Hindlimb muscle (tissue), 1 donor: ENCODE results near the gene TMEM260. TPM values are rescaled to one million over a fixed set of nuclear protein-coding genes. Genes with fewer than 3 reads are reported as not detected.
A peak's percentile ranks its signal among the peaks of the same experiment; 100 is the strongest.

Experiments
- DNase-seq: peaks from one replicate; pipeline ENCODE4 v3.0.0-alpha.2; 2013
- polyA plus RNA-seq: library from polyadenylated mRNA; unstranded; fragments of 120-200 nt; gene quantifications from one replicate; pipeline ENCODE4 v1.2.1, GENCODE V29; 2013; ENCODE audit not compliant: insufficient read length

The TMEM260 gene
- 12.4 TPM for polyA plus RNA-seq

- peak; percentile 89 for DNase-seq
Observed at GRCh38 chr14:56579345-56580220, at the start of gene TMEM260. Gene TMEM260 (plus strand): TSS chr14:56579798. CDS start chr14:56579915, 117 bp downstream.

DNA sequence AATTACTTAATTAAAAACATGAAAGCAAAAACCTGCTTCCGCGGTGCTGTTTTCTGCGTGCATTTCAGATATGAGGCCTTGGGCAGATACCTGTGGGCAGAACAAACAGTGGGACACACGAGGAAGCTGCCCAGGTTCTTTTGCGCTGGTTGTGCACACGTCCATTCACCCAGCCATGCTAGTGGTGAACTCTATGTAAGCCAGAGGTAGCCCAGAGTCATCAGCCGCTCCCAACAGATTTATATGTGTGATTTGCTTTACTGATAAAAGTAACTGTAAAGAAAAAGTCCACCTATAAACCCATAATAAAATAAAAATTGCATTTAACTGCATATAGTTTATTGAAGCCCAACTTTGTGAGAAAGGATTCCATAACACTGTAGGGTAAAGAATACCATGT lies 47.1 kb upstream of the TMEM260 start:
- no peak for DNase-seq

- DNase-seq: no peak
Observed at GRCh38 chr14:56534656-56535055, 44.9 kb upstream of the TMEM260 start.

- no peak for DNase-seq
Observed at GRCh38 chr14:56539862-56540261, 39.7 kb upstream of the TMEM260 start.

GRCh38 chr14:56543436-56543835 lies 36.2 kb upstream of the TMEM260 start:
- no peak for DNase-seq

GRCh38 chr14:56549721-56550120 lies 29.9 kb upstream of the TMEM260 start:
- DNase-seq: no peak

GRCh38 chr14:56552615-56553014 lies 27.0 kb upstream of the TMEM260 start:
- DNase-seq: no peak

- no peak for DNase-seq
Observed at GRCh38 chr14:56554301-56554700, 25.3 kb upstream of the TMEM260 start.

GRCh38 chr14:56555921-56556570 lies 23.6 kb upstream of the TMEM260 start:
- no peak for DNase-seq

- DNase-seq: no peak
Observed at GRCh38 chr14:56559182-56559581, 20.4 kb upstream of the TMEM260 start.

GRCh38 chr14:56561606-56562005 lies 18.0 kb upstream of the TMEM260 start:
- DNase-seq: no peak

- no peak for DNase-seq
Observed at GRCh38 chr14:56562883-56563282, 16.7 kb upstream of the TMEM260 start.

DNA sequence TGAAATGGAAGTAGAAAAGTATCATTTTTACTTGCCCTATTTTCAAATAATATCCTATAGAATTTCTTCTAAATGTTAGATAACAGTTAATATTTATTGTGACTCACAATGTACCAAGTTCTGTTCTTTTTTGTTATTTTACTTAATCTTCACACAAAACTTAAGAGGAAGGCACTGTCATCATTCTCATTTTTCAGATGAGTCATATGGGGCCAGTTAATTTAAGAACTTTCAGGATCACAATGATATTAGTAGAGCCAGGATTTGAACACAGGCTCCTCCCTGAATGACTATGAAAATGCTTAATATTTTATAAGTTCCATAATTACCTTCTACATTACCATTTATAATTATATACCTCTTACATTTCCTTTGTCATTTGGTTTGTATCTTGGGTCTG lies 10.4 kb upstream of the TMEM260 start:
- no peak for DNase-seq

DNA sequence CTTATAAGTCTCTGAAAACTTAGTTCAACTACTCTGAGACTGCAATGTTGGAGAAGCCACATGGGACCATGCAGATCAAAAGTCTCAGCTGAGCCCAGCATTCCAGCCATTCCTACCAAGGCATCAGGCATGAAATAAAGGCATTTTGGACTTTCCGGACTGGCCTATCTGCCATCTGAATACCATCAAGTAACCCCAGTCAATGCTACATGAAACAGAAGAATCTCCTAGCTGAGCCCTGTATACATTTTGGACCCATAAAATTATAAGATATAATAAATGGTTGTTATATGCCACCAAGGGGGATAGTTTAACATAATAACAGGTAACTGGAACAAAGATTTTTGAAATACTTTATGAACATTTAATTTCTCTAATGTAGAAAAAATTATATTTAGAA lies 9.3 kb upstream of the TMEM260 start:
- no peak for DNase-seq

DNA sequence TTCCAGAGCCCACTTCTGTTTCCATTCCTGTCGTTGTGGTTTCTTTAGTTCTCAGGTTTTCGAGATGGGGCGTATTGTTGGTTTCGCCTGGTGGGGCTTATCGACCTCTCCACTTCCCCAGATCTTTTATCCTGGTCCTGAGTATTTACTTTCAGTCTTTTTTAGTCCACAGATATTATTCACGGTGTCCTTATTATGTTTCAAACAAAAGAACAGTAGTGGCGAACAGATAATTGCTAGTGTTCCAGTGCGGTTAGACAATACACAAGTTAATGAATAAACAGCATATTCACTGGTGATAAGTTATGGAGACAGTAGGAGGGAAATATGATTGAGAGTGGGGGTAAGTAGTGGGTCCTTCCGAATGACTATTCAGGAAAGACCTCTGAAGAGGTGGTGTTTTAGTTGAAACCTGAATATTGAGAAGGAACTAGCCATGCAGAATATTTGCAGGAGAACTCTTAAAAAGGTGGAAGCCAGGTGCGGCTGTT lies 668 bp downstream of the TMEM260 start:
- DNase-seq: no peak

DNA sequence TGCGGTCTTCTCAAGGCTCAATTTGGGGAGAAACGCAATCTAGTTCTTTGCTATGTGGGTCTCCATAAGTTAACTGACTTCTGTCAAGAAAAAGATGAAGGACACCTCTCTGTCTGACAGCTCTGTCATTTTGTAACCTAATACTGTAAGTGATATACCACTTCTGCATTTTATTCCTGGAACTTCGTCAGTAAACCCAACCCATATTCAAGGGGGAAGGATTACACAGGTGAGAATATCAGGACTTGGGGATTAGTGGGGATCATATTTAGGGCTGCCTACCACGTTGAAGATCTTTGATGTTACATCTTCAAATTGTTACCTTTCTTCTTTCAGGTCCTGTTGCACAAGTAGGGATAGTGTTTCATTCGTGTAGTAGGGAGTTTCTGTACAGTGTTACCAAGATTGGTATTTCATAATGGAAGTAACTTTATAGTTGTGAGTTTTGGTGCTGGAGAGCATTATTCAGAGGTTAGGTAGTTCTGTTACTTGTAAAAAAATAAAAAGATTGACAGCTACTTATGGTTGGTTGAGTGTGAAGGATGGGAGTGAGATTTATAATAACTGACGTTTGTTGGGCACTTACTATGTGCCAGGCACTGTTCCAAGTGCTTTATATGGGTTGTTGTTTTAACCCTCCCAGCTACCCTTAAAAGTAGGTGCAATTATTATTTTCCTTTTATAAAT lies 1.6 kb downstream of the TMEM260 start:
- DNase-seq: no peak

DNA sequence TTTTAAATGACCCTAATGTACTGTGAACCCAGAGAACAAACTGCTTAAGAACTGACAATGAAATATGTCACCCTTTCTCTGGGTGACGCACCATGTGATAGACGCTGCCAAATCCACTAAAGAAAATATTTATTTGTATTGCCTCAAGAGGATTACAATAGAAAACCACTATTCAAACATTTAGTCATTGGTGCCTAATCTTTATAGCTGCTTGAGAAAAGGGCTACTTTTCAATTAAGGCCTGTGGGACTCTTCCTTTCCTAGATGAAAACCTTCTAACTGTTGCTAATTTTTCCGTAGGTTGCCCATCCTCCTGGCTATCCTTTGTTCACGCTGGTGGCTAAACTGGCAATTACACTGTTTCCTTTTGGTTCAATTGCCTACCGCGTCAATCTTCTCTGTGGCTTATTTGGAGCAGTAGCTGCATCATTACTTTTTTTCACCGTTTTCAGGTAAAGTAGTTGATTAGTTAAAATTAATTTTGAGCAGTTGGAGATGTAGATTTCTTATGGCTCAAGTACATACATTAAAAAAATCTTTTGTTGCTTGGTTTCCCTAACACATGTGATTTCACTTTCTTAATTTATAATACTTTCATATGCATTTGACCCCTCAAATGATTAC lies 6.0 kb downstream of the TMEM260 start:
- no peak for DNase-seq

GRCh38 chr14:56587701-56588100 lies 8.1 kb downstream of the TMEM260 start:
- DNase-seq: no peak

- no peak for DNase-seq
Observed at GRCh38 chr14:56590535-56590960, 10.9 kb downstream of the TMEM260 start.

GRCh38 chr14:56592746-56593544 lies 13.3 kb downstream of the TMEM260 start:
- DNase-seq: no peak

GRCh38 chr14:56594428-56594827 lies 14.8 kb downstream of the TMEM260 start:
- DNase-seq: no peak

- DNase-seq: no peak
Observed at GRCh38 chr14:56598519-56598918, 18.9 kb downstream of the TMEM260 start.
